Stimulated activated CD4-positive, alpha-beta T cell treated with anti-CD3 and anti-CD28 coated beads, Interleukin-2, amount 100 ng/mL, for 24 hours (primary cell): Measurements from ENCODE around the gene EPHA2.
A peak's percentile ranks its signal among the peaks of the same experiment; 100 is the strongest.

Source experiments
- DNase-seq, 2 donors: peaks; one replicate each; pipeline ENCODE4 v3.0.0-alpha.2; 2020

The EPHA2 gene

GRCh38 chr1:16088996-16089395, 66.9 kb downstream of the EPHA2 start:
- DNase-seq, result no peak

DNA sequence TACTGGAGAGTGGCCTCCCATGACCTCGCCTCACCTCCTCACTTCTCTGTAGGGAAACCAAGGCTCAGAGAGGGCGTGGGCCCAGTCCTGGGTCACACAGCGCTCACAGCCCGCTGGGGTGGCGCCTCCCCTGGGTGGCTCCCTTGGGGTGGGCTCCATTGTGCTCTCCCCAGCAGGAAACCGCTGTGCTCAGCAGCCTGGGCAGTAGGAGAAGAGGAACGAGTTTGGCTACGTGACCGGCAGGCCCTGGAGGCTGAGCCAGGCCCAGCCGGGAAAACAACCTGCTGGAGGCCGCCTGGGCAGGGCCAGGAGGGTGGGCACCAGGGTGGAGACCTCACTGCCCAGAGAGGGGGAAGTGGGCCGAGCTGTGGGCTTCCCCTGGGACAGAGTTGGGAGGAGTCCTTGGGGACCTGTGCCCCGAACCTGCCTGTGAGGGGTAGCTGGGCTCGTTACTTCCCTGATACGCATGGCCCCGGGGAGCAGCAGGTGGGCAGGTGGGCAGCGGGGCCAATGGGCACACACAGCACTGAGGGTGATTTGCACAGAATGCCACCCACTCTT, 67.4 kb downstream of the EPHA2 start:
- no peak for DNase-seq

GRCh38 chr1:16087733-16088132, 68.1 kb downstream of the EPHA2 start:
- DNase-seq, result no peak

- DNase-seq, result no peak
Measured at GRCh38 chr1:16085522-16085921, 70.3 kb downstream of the EPHA2 start.

DNA sequence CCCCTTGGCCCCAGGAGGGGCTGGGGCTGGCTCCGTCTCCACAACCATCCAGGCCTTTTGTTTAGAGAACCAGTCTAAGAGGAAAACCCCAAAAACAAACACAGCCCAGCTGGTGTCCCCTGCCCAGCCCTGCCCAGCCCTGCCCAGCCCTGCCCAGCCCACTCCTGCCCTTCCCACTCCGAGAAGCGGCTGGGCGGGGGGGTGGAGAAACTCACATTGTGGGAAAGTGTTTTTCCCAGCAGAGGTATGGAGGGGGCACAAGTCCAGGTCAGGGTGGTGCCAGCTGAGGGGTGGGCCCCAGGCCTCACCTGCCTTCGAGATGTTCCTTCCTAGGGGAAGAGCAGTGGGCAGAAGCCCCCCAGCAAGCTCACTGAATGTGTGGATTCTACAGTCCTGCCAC, 72.4 kb downstream of the EPHA2 start:
- DNase-seq, result no peak

GRCh38 chr1:16082283-16083038, 73.4 kb downstream of the EPHA2 start:
- DNase-seq, result peak; percentile 73 to 80

DNA sequence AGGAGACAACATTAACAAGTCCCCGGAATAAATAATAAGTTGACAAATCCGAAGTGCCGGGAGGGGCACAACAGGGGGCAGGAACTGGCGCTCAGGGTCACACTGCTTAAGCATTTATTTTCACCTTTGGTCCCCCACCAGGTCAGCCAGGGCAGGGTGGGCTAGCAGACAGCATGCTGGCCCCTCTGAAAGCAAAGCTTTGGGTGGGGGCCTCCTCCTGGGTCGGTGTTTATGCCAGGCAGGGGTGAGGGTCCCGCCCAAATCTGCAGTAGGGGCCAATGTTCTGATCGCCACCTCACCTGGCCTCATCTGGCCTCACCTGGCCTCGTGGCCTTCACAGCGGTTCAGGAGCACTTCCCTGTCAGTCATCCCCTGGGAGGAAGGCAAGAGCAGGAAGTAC, 74.2 kb downstream of the EPHA2 start:
- no peak for DNase-seq

DNA sequence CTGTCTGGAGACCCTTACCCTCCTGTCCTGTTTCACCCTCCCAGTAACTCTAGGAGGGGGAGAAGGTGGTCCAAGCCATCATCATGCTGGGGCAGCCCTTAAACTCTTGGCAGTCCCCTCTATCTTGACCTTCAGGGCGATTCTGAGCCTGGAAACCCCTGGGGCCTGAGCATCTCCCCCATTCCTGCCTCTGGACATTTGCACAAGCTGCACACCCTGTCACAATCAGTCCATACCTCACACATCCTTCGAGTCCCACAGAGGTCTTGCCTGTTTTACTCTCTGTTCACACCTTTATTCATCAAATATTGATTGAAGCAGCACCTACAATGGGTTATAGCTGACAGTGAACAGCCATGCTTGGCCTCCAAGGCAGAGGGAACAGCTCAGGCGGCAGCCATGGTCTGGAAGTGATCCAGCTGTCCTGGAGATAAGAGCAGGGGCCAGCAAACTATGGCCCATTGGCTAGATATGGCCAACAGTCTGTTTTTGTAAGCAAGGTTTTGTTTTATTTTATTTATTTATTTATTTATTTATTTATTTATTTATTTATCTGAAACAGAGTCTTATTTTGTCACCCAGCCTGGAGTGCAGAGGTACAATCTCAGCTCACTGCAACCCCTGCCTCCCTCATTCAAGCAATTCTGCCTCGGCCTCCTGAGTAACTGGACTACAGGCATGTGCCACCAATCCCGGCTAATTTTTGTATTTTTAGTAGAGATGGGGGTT, 75.3 kb downstream of the EPHA2 start:
- DNase-seq, result no peak

DNA sequence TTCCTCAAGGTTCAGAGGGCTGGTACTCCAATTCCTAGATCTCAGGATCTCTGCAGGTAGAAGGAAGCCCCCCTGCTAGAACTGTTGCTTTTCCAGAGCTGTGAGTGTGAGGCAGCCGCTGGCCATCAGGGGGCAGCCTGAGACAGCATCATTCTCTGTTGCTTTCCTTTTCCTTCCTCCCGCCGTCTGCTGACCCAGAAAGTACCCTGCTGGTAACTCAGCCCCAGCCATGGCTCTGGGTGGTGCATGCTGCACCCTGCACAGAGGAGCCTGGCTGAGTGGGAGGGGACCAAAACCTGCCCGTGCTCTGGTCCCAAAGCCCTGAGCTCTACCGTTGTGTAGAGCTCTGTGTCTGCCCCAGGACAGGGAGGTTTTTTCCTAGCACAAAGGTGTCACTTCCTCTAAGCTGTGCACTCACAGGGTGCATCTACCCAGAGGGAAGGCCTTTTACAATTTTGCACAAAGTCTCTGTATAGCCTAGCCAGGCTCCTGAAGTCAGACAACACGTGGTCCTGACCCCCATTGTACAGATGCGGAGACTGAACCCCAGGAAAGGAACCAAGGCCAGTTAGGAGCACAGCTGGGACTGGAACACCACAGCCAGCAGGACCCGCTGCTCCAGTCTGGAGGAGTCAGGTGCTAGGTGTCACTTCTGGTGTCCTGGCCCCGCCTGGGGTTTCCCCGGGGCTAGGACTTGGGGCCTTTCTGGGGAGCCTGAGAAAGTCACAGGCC, 76.8 kb downstream of the EPHA2 start:
- DNase-seq, result peak; percentile 78 to 80

- no peak for DNase-seq
Measured at GRCh38 chr1:16077406-16078245, 78.2 kb downstream of the EPHA2 start.

DNA sequence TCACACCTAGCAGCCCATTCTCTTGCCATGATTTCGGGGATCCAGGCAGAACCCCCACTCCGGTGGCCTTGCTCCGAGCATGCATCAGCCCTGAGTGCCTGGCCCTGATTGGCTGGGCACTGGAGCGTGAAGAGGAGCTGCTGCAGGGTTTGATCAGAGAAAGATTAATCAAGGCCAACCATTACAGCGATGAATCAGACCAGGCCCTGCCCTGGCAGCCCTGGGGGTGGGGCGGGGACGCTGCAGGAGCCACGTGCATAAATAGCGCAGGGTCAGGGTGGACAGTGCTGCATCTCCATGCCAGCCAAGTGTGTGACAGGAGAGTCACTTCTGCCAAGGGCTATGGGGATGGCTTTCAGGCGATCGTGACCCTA, 79.0 kb downstream of the EPHA2 start:
- DNase-seq, result no peak

DNA sequence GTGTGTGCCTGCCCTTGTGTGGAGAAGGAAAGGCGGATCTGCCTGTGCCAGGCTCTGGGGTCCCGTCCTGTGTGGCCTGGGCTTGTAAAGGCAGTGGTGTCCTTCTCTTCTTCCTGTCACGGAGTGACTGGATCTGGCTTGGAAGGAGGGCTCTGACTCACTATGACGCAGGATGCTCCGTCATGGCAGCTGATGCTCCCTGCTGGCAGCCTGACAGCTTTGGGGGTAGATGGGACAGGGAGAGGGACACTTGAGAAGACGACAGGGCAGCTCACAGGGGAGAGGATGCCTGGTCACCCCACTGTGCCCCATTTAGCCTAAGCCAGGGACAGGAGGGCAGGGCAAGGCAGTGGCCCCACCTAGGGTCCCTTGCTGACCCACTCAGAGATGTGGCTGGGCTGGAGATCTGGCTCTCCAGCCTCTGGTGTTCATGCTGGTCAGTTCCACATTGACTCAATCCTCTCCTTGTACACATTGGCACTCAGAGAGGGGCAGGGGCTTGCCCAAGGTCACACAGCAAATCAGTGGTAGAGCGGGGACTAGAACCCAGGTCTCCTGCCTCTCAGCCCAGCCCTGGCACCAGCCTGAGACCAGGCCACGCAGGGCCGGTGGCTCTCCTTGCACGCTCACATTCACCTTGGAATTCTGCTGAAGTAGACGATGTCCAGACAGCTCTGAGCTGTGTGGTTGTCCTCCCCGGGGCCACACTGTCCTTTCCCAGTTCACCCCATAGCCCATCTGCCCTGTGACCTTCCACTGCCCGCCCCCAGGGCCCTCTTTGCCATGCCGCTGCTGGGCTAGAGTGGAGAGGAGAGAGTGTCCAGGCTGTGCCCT, 79.6 kb downstream of the EPHA2 start:
- no peak for DNase-seq

GRCh38 chr1:16075337-16076030, 80.4 kb downstream of the EPHA2 start:
- no peak for DNase-seq
